G401.6 (cell line): ENCODE results near the gene DAW1.
"Not testable (repeated sequence)": the region's sequence is repeated elsewhere in the genome, so short reads cannot be mapped to it uniquely, and the experiment has no call there.

ENCODE experiments used
- FAIRE-seq: peaks from 2 replicates; lab custom pipeline; 2012; peaks lifted over from hg19 to GRCh38; lab: Jason Lieb, UNC

DAW1 gene

GRCh38 chr2:227871375-227871791 is at the start of gene DAW1:
DAW1 (plus strand) TSS chr2:227871631; CDS start chr2:227871690, 59 bp downstream.
- FAIRE-seq: no peak

DNA sequence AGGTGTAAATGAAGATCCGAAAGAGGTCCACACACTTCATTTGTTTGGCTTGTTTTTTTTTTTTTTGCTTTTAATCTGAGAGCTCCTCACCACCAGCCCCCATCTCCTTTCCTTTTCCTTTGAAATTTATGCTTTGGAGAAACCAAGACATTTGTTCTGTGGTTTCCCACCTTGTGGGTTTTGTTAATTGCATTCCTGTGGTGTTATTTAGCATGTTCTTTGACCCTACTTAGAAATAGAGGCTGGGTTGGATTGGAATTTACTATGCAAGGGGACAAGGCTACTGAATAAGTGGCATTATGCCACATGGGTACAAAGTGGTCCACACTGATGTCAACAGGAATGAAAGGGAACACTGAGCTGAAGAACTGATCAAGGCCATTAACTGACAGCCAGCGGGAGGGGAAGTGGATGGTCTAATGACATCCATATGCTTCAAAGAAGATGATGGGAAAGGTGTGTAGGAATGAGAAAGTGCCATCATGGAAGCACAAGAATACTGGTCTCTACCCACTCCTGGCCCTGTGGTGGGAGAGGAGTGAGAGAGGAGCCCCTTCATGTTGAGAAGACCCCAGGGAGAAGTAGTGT is 48.9 kb upstream of the DAW1 start:
- FAIRE-seq: no peak

GRCh38 chr2:227823922-227824321 is 47.5 kb upstream of the DAW1 start:
- no peak for FAIRE-seq

DNA sequence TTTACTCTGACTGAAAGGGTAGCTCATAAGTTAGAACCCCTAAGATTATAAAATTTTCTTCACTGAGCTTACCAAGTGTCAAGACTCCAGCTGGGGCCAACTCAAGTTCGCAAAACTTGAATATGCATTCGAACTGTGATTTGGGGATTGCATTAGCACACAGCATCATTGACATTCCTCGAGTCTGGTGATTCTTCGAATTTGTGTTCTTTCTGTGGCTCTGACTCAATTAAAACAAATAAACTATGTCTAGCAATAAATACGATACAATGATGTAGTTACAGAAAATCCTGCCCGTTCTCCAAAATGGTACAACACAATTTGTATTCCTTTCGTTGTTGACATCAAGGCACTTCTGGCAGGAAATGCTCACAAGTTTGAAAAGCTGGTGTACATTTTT is 46.7 kb upstream of the DAW1 start:
- no peak for FAIRE-seq

DNA sequence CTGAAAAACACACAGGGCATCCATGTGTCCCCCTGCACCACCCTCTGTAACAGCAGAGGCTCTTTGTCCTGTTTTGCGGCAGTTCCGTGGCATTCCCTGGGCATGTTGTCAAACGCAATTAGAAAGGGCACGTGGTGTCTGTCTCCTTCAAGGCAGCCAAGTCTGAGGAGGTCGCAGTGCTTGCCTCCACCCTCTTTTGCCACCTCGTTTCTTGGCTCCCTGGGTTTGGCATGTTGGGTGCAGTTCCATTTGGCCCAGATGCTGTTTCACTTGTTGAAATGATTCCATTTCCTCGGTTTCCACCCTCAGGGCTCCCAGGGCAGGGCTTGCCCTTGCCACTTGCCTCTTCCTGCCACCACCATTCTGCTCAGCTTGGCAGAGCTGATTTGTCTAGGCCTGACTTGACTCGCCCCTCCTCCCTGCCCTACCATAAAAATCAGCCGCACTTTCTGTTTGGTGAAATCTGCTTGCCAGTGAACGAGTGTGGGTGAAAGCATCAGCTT is 45.4 kb upstream of the DAW1 start:
- FAIRE-seq: no peak

- FAIRE-seq: no peak
These were observed 44.9 kb upstream of the DAW1 start for GRCh38 chr2:227826563-227826962.

DNA sequence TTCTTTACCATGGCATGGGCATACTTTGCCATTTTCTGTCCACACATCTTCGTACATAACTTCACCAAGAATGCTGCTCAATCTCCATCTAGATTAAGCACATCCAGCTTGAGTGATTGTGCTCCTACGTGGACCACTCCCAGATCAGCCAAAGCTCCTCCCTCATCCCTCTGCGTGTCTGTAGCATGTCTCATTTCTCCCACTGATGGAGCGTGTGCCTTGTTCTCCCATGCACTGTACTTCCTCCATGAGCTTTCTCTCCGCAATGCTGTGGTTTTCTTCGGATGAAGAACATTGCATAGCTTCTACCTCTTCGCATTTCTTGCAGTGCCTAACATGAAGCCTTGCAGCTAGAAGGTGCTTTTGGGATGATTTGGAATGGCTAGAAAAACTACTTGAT is 44.3 kb upstream of the DAW1 start:
- FAIRE-seq: no peak

- FAIRE-seq: no peak
These were observed 42.9 kb upstream of the DAW1 start for GRCh38 chr2:227828477-227828912.

GRCh38 chr2:227829337-227829736 is 42.1 kb upstream of the DAW1 start:
- no peak for FAIRE-seq

- no peak for FAIRE-seq
These were observed 37.0 kb upstream of the DAW1 start for GRCh38 chr2:227834423-227834822.

GRCh38 chr2:227834916-227835650 is 36.3 kb upstream of the DAW1 start:
- no peak for FAIRE-seq

DNA sequence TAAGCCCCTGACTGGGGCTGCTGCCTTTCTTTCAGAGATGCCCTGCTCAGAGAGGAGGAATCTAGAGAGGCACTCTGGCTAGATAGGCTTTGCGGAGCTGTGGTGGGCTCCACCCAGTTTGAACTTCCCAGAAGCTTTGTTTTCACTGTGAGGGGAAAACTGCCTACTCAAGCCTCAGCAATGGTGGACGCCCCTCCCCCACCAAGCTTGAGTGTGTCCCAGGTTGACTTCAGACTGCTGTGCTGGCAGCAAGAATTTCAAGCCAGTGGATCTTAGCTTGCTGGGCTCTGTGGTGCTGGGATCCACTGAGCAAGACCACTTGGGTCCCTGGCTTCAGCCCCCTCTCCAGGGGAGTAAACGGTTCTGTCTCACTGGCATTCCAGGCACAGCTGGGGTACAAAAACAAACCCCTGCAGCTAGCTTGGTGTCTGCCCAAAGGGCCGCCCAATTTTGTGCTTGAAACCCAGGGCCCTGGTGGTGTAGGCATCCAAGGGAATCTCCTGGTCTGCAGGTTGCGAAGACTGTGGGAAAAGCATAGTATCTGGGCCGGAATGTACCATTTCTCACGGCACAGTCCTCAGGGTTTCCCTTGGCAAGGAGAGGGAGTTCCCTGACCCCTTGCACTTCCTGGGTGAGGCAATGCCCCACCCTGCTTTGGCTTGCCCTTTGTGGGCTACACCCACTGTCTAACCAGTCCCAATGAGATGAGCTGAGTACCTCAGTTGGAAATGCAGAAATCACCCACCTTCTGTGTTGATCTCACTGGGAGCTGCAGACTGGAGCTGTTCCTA is 31.9 kb upstream of the DAW1 start:
- not testable (repeated sequence) for FAIRE-seq

GRCh38 chr2:227846831-227847230 is 24.6 kb upstream of the DAW1 start:
- no peak for FAIRE-seq

DNA sequence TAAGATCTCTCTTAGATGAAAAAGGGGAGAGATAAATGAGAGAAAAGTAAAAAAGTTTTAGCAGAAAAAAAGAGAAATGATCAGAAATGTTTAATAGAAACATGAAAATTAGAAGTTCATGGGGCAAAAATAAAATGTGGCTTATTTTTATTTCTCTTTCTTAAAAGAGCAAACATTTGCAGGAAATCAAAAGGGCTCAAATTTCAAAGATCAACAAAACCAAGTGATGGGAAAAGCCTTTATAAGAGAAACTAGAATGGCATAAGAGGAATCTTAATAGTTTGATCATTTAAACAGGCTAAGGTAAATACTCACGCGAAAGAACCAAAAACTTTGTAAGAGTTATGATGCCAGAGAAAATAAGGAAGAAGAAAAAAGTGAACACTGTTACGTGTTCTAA is 23.3 kb upstream of the DAW1 start:
- FAIRE-seq: no peak

GRCh38 chr2:227848586-227848985 is 22.8 kb upstream of the DAW1 start:
- no peak for FAIRE-seq

DNA sequence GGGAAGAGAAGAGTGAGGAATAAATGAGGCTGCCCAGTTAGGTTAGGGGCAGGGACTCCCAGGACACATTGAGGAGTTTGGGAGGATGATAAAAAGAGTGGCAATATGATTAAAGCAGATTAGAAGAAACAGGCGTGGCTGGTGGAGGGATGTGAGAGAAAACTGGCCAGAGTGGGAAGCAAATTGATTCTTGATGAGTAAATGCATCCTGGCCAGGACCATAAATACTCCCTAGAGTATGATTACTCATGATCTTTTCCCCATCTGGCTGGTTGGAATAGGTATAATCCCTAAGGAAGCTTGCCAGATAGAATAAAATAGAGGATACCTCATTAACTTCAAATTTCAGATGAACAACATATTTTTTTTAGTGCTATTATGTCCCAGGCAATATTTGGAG is 21.5 kb upstream of the DAW1 start:
- no peak for FAIRE-seq

DNA sequence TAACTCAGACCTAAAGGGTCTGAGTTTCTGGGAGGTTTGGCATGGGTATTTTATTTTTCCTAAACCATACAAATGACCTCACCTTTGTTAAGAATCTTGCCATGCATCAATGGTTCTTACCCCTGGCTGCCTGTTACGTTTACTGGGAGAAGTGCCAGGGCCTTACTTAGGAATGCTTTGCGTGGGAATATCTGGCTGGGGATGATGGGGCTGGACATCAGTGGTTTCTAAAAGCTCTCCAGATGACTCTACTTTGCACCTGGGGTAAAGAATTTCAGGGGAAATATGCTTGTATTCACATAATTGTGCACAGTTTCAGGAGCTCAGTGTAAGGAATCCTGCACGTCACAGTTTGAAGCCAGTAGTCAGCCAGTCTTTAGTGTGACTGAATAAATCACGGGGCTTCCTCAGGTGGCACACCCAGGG is 18.2 kb upstream of the DAW1 start:
- FAIRE-seq: no peak

DNA sequence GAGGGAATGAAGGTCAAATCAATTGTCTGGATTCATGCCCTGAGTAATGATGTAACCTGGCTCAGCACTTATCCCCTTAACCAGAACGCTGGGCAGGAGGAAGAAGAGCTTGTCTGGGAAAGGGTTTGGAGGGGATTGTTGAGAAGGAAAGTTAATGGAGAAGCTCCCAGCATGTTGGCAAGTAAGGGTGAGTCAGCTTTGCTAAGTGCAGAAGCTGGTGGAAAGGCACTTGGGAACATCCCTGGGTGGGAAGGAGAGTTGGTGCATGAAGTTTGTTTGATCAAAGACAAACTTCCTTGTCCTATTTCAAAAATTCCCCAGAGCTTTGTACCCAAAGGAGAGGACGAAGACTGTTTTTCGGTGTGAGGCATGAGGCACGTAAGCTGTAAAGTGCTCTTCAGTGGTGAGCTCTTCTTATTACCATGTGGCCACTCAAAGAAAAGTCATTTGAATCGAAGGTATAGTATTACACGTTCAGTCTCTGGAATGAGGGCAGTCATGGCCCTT is 17.6 kb upstream of the DAW1 start:
- no peak for FAIRE-seq

DNA sequence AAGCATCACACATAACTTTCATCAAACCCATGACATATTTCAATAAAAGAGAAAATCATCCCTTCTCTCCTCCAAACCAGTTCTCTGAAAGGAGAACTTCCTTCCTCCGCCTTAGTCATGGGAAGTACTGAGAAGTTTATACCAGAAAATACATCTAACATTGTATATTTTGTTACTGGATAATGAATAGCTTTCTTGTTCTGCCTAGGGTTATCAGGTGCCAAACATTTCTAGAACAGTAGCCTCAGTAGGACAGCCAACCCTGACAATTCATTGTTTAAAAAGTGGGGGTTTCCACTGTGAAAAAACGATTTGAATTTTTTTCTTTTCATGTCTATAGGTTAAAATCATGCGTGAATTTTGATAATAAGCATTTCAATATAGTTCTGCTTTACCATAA is 16.0 kb upstream of the DAW1 start:
- FAIRE-seq: no peak

DNA sequence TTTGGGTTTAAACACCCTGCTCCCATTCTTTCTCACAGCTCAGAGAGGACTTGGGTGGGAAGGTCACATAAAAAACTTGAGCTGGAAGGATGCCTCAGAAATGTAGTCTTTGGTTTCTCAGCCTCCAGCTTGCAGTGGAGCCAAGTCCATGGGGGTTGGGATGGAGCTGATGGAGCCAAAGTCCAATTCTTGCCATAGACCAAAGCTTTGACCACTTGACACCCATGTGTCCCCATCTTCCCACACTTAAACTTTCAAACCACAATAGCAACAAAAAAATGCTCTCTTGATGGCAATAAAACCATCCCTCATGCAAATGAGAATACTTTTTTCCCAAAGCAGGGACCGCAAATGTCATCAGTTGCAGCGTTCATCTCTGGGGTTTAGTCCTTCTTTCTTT is 14.7 kb upstream of the DAW1 start:
- no peak for FAIRE-seq

GRCh38 chr2:227860221-227860641 is 11.2 kb upstream of the DAW1 start:
- no peak for FAIRE-seq

DNA sequence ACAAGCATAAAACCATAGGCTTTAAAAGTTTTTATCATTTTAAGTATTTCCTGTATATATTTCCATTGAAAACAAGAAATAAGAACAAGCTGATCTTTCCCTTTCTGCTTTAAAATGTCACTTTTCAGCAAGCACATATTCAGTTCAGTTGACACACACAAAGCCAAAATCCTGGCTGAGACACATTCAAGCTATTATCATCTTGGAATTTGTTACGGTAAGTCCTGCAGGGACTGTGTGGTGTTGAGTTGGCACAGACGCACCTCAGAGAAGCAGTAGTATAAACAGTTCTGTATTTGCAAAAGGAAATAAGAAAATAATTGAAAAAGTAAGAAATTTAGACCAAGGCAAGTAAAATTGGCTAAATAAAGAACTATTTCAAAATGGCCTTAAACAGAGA is 10.4 kb upstream of the DAW1 start:
- no peak for FAIRE-seq

- FAIRE-seq: peak; percentile 83
These were observed 9.1 kb upstream of the DAW1 start for GRCh38 chr2:227862227-227862740.
